HG02885 (cell line): ENCODE data around the gene KAT7.

Experiments
- ATAC-seq: cut with Tn5 transposase; IDR thresholded peaks from one replicate; pipeline ENCODE4 v1.9.1; 2021; ENCODE audit warnings: mild to moderate bottlenecking; ENCODE audit not compliant: unreplicated experiment, poor library complexity

The KAT7 gene

GRCh38 chr17:49862781-49863331, 74.4 kb downstream of the KAT7 start:
- ATAC-seq: no peak

- no peak for ATAC-seq
These were observed 77.5 kb downstream of the KAT7 start for GRCh38 chr17:49866019-49866380.

DNA sequence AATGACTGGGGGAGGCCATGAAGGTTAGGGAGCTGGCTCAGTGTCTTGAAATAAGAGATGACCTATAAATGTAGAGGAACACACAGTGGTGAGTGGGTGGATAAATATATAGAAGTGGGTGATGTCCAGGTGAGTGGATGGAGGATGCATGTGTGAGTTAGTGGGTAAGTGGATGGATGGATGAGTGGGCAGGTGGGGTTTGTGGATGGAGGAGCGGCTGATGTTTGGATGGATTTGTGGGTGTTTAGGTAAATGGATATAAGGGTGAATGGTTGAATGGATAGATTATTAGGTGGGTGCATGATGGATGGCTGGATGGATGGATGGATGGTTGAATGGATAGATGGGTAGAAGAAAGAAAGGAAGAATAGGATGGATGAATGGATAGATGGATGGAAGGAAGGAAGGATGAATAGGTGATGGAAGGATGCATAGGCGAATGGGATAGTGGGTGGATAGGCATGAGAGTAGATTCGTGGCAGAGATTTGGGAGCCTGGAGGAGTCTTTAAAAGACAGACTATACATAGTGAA, 78.5 kb downstream of the KAT7 start:
- ATAC-seq: no peak

DNA sequence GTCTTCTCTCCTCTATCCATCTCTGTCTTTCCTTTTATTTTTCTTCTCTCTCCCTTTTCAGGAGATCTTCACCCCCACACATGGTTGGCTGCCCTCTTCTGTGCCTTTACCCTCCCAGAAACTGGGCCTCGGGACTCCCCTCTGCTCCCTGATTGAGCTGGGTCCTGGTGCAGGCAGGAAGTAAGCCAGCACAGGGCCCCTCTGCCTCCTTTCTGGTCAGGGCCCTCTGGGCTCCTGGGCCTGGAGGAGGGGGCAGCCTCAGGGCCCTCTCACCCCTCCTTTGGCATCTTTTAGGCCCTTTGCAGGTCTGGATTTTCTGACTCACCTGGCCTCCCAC, 80.5 kb downstream of the KAT7 start:
- ATAC-seq: no peak

DNA sequence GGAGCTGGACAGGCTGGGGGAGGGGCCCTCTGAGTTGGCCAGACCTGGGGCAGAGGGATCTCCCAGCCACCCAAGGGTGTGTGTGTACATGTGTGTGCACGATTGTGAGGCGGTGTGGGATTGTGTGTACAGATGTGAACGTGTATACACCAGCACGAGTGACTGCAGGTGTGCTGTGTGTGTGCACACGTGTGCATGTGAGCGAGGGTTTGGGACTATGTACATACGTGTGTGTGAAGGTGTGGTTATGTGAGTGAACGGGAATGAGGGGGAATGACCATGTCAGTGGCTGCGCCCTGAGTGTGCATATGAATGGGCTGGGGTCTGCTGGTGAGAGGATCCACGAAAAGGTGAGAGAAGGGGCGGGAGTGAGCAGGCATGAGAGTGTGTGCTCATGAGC, 81.8 kb downstream of the KAT7 start:
- ATAC-seq: no peak

DNA sequence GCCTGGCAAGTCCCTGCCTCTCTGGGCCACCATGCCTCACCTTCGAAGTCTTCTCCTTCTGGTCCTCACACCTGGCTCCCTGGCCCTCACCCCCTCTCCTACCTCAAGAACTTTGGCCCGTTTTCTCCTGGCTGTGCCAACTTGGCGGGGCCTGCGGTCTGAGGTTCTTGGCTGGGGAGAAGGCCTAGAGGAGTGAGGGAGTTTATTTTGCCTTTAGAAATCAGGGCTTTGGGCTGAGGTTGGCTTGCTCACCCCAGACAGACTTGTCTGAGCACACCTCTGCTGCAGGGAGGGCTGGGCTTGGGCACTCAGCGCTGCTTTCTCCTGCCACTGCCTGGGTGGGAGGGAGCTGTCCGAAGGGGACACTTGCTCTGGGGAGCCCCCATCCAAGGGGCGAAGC, 82.7 kb downstream of the KAT7 start:
- no peak for ATAC-seq

DNA sequence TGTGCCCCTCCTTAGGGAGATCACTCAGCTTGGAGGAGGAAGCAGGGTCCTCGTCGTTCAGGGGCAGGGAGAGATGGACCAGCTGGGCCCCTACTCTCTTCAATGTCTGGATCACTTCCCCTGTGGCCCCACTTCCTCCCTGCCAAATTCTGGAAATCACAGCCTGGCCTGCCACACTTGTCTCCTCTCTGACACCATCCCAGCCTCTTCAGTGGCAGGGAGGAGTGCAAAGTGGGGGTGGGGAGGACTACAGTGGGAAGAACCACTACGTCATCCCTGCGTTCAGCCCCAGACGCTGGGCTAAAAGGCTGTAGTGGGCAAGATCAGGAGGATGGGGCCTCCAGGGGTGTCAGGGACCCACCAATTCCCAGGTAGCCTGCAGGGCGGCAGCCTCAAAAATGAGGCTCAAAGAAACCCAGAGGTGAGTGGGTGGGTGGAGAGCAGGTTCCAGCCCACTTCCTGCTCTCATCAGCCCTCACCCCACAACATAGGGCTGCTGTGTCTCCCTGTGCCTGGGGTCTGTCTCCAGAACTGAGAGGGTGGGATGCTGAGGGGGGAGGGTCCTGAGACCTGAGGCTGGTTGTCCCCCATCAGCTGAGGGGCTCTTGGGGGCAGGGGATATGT, 84.4 kb downstream of the KAT7 start:
- no peak for ATAC-seq

DNA sequence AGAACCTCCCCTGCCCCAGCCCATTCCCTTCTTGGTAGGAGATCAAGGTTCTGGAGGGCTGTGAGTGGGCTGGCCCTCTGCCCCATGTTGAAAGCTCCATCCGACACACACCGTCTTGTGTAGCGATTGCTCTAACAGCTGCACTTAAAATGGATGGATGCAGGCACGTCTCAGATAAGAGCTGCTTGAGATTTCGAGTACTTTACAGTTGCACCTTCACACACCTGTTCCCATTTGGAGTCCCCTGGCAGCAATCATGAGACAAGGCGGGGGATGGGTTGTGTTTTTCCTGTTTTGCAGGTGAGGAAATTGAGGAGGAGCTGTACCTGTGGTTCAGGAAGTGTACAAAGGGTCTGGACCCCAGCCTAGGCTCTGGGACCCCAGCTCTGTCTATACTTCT, 85.0 kb downstream of the KAT7 start:
- no peak for ATAC-seq

DNA sequence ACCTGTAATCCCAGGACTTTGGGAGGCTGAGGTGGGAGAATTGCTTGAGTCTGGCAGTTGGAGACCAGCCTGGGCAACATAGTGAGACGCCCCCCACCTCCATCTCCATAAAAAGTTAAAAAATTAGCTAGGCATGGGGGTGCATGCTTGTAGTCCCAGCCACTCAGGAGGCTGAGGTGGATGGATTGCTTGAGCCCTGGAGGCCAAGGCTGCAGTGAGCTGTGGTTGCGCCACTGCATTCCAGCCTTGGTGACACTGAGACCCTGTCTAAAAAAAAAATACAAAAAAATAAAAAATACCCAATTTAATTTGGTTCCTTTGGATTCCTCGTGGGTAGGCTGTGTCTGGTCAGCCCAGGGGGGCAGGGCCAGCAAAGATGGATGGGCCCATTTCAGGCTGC, 85.4 kb downstream of the KAT7 start:
- ATAC-seq: no peak

GRCh38 chr17:49874911-49875310, 86.4 kb downstream of the KAT7 start:
- ATAC-seq: no peak

DNA sequence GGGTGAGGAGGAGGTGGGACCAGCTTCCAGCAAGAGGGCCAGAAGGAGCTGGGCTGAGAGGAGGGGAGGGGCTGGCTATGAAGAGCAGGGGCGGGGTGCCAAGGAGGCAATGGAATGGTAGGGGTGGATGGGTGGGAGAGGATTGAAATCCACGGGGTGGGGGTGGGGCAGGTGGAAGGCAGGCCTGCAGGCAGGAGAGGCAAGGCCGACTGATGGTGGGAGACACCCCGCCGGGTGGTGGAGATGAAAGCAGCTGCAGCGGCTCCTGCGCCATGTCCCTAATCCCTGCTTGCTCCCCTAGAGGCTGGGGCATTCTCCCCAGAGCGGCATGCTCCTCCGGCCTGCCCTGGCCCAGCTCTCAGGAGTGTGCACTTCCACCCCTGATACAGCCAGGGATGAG, 87.2 kb downstream of the KAT7 start:
- ATAC-seq: no peak

DNA sequence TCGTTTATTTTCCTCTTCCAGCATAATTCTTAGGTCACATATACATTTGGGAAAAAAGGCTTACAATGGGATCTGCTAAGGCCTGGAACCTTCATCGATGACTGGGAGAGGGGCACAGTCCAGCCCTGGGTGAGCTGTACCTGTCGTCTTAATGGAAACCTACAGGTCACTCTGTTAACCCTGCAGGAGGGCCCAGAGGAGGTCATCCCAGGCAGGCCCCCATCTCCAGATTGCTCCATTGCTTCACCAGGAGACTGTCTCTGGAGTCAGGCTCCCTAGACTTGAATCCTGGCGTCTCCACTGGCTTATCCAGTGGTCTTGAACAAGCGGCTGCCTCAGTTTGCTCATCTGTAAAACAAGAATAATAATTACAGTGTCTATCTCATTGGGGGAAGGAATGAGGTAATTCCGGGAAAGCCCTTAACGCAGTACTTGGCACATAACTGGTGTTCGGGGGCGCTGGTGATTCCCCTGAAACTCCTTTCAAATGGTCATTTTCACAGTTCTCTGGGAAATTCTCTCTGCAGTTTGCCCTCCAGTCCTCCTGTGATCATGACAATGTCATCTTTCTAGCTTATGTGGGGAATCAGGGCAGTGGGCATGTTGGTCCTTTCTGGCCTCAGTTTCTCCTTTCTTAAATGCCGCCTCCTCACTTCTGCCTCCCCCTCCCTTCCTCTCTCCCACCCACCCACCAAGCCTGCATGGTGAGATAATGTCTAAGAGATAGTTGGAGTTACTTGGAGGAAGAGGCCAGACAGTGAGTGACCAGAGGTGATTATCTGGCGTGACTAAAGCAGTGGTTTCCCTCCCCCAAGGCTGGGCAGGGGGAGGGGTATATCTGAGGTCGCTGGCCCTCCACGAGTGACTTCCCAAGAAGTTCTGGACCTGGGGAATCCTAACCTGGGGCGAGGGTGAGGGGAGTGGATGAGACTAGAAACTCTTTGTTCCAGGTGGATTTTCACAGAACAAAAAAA, 90.7 kb downstream of the KAT7 start:
- ATAC-seq: no peak

DNA sequence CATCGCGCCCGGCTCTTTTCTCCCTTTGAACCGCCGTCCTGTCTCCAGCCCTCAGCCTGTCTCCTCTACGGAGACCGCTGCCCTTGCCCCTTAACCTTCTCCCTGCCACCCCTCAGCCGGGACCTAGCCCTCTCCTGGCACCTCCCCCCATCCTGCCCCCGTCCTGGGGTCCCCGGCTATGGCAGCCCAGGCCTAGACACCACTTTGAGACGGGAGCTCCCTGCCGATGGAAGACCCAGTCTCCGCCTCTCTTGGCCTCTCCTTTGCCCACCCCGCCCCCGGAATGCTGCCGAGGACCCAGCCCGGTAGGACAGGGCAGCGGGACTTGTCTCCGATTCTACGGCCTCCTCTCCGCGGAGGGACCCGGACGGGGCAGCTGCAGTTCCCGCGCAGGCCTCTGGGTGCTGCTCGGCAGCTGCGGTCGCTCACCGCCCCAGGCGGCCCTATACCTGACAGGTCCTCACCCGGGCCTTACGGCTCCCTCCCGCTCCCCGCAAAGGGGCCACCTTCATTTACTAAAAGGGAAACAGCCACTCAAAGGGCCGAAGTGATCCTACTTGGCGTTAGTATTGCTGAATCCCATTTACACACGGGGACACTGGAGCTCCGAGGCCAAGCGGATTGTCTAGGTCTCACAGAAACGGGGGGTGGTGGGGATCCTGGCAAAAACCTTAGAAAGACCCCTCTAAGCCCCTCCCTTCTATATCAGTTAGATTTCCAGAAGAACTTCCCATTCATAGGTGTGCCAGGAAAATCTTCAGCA, 92.0 kb downstream of the KAT7 start:
- ATAC-seq: peak; percentile 63

GRCh38 chr17:49881054-49881402, 92.5 kb downstream of the KAT7 start:
- ATAC-seq: no peak

DNA sequence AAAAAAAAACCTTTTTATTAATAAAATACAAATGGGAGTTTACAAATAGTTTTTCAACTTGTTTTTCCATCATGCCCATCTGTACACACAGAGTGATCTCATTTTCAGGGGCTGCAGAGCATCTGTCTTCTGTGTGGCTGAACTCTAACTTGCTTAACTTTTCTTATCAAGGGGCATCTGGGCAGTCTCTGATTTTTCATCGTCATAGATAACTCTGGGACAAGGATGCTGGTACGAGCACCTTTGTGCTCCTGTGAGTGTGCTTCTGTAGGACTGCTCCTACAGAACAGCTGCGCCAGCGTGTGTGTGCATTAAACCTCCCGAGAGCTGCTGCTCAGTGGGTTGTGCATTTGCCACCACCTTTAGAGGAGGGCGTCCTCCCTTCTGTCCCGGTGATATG, 94.0 kb downstream of the KAT7 start:
- ATAC-seq: no peak
